NCI-H345 treated with DMSO at 0.1 percent for 48 hours (cell line): ENCODE data around the gene NOP9.

Experiments used
- DNase-seq: peaks from one replicate; lab custom pipeline; 2025; ENCODE audit not compliant: unreplicated experiment; lab: John Stamatoyannopoulos, UW

Gene NOP9

GRCh38 chr14:24263848-24264247 is 35.8 kb upstream of the NOP9 start:
- no peak for DNase-seq

- no peak for DNase-seq
Measured at GRCh38 chr14:24264298-24264697, 35.4 kb upstream of the NOP9 start.

GRCh38 chr14:24266344-24267244 is 33.1 kb upstream of the NOP9 start:
- DNase-seq, result no peak

GRCh38 chr14:24267516-24267915 is 32.1 kb upstream of the NOP9 start:
- DNase-seq, result no peak

- no peak for DNase-seq
Measured at GRCh38 chr14:24268225-24268624, 31.4 kb upstream of the NOP9 start.

- no peak for DNase-seq
Measured at GRCh38 chr14:24269368-24269767, 30.3 kb upstream of the NOP9 start.

GRCh38 chr14:24269910-24270536 is 29.6 kb upstream of the NOP9 start:
- DNase-seq, result no peak

- DNase-seq, result no peak
Measured at GRCh38 chr14:24270537-24271133, 29.0 kb upstream of the NOP9 start.

- DNase-seq, result peak; percentile 91
Measured at GRCh38 chr14:24271134-24271833, 28.4 kb upstream of the NOP9 start, which contains the start of gene RABGGTA. TSS of gene RABGGTA (minus strand) at chr14:24271597. CDS start at chr14:24271115, 482 bp downstream.

- no peak for DNase-seq
Measured at GRCh38 chr14:24271834-24272263, 27.8 kb upstream of the NOP9 start.

GRCh38 chr14:24272467-24272866 is 27.2 kb upstream of the NOP9 start:
- DNase-seq, result no peak

- DNase-seq, result no peak
Measured at GRCh38 chr14:24273422-24273998, 26.1 kb upstream of the NOP9 start.

- no peak for DNase-seq
Measured at GRCh38 chr14:24274101-24274543, 25.5 kb upstream of the NOP9 start.

GRCh38 chr14:24277071-24277470 is 22.6 kb upstream of the NOP9 start:
- DNase-seq, result no peak

GRCh38 chr14:24277606-24278321 is 21.9 kb upstream of the NOP9 start:
- no peak for DNase-seq

- no peak for DNase-seq
Measured at GRCh38 chr14:24278424-24278823, 21.2 kb upstream of the NOP9 start.

- no peak for DNase-seq
Measured at GRCh38 chr14:24279301-24280186, 20.1 kb upstream of the NOP9 start.

GRCh38 chr14:24280797-24281460 is 18.7 kb upstream of the NOP9 start:
- no peak for DNase-seq

GRCh38 chr14:24281636-24282035 is 18.0 kb upstream of the NOP9 start:
- DNase-seq, result no peak
